GM19238 (cell line): ENCODE results near the gene CYB5R3.
"Not testable (repeated sequence)": the region's sequence is repeated elsewhere in the genome, so short reads cannot be mapped to it uniquely, and the experiment has no call there.

Experiments
- DNase-seq: peaks from one replicate; pipeline ENCODE4 v3.0.0; 2011; ENCODE audit warnings: low spot score; ENCODE audit not compliant: insufficient read length

The CYB5R3 gene

GRCh38 chr22:42571068-42571467, 78.1 kb downstream of the CYB5R3 start:
- not testable (repeated sequence) for DNase-seq

DNA sequence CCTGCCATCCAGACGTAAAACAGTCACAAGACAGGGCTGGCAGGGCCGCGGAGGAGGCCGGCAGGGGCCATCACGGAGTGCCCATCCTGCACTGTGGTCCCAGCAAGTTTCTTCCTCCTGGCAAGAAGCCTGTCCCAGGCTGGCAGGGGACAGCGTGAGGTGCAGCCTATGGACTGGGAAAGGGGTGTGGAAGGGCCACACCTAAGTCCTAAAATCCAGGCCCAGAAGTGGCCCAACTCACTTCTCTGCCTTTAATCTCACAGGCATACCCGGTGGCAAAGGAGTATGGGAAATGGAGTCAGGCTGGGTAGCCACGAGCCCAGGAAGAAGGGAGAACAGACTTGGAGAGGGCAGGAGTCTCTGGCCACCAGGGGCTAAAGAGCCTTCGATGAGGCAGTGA, 78.6 kb downstream of the CYB5R3 start:
- not testable (repeated sequence) for DNase-seq

DNA sequence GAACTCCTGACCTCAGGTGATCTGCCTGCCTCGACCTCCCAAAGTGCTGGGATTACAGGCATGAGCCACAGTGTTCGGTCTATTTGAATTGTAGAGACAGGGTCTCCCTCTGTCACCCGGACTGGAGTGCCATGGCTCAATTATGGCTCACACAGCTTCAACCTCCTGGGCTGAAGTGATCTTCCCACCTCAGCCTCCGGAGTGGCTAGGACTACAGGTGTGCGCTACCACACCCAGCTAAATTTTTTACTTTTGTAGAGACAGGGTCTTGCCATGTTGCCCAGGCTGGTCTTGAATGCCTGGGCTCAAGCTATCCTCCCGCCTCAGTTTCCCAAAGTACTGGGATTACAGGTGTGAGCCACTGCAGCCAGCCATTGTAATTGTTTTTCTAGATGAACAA, 81.2 kb downstream of the CYB5R3 start:
- DNase-seq = not testable (repeated sequence)
